ENCODE data around the gene DNM3.

Gene DNM3

GRCh38 chr1:171890131-171890530 is 48.8 kb downstream of the DNM3 start:
- no peak for TF ChIP-seq CTCF (IDR thresholded peaks at IDR 0.05; ENCODE audit: low read depth, low read length, missing control alignments)
- no peak for DNase-seq (ENCODE audit: extremely low read depth, low read depth)
- H3K4me3 ChIP-seq (replicated peaks; ENCODE audit: low read depth, low read length), result no peak overlapping the region

- no peak for TF ChIP-seq CTCF (IDR thresholded peaks at IDR 0.05; ENCODE audit: low read depth, low read length, missing control alignments)
- H3K4me3 ChIP-seq (replicated peaks; ENCODE audit: low read depth, low read length), result no peak overlapping the region
- no peak for DNase-seq (ENCODE audit: extremely low read depth, low read depth)
Observed at GRCh38 chr1:171896936-171897703, 55.8 kb downstream of the DNM3 start.

- no peak for TF ChIP-seq CTCF (IDR thresholded peaks at IDR 0.05; ENCODE audit: low read depth, low read length, missing control alignments)
- no peak overlapping the region for H3K4me3 ChIP-seq (replicated peaks; ENCODE audit: low read depth, low read length)
- no peak for DNase-seq (ENCODE audit: extremely low read depth, low read depth)
Observed at GRCh38 chr1:171898941-171899340, 57.6 kb downstream of the DNM3 start.

- DNase-seq (ENCODE audit: extremely low read depth, low read depth), result no peak
- no peak for TF ChIP-seq CTCF (IDR thresholded peaks at IDR 0.05; ENCODE audit: low read depth, low read length, missing control alignments)
- no peak overlapping the region for H3K4me3 ChIP-seq (replicated peaks; ENCODE audit: low read depth, low read length)
Observed at GRCh38 chr1:171899838-171900237, 58.5 kb downstream of the DNM3 start.

GRCh38 chr1:171901245-171901644 is 59.9 kb downstream of the DNM3 start:
- no peak for DNase-seq (ENCODE audit: extremely low read depth, low read depth)
- no peak for TF ChIP-seq CTCF (IDR thresholded peaks at IDR 0.05; ENCODE audit: low read depth, low read length, missing control alignments)
- H3K4me3 ChIP-seq (replicated peaks; ENCODE audit: low read depth, low read length), result no peak overlapping the region

- DNase-seq (ENCODE audit: extremely low read depth, low read depth), result no peak
- no peak overlapping the region for H3K4me3 ChIP-seq (replicated peaks; ENCODE audit: low read depth, low read length)
- no peak for TF ChIP-seq CTCF (IDR thresholded peaks at IDR 0.05; ENCODE audit: low read depth, low read length, missing control alignments)
Observed at GRCh38 chr1:171902527-171902926, 61.2 kb downstream of the DNM3 start.
